ENCODE results near the gene BDKRB2.

Gene BDKRB2

GRCh38 chr14:96229315-96229714 lies 24.7 kb downstream of the BDKRB2 start:
- H3K27me3 ChIP-seq, result no peaks in the 10 kb centered on the region
- TF ChIP-seq CTCF (IDR thresholded peaks at IDR 0.05; ENCODE audit: low read depth, low read length), result no peak
- H3K36me3 ChIP-seq, result no peaks in the 10 kb centered on the region
- H3K9me3 ChIP-seq, result no peaks in the 10 kb centered on the region
- peaks cover 6% of the 10 kb centered on the region; the same call in 1 of the 2 replicates for H3K4me1 ChIP-seq
- no peak overlapping the region for H3K4me3 ChIP-seq (ENCODE audit: low read depth, low read length)
- no peak for DNase-seq

GRCh38 chr14:96231056-96231455 lies 26.4 kb downstream of the BDKRB2 start:
- TF ChIP-seq CTCF (IDR thresholded peaks at IDR 0.05; ENCODE audit: low read depth, low read length), result no peak
- Histone ChIP-seq H3K4me3 (ENCODE audit: low read depth, low read length) (no peak overlapping the region), H3K27me3 (no peaks in the 10 kb centered on the region), H3K9me3 (no peaks in the 10 kb centered on the region), H3K36me3 (no peaks in the 10 kb centered on the region), H3K4me1 (peaks cover under 1% of the 10 kb centered on the region; the same call in 1 of the 2 replicates)
- no peak for DNase-seq

GRCh38 chr14:96231526-96232130 lies 27.0 kb downstream of the BDKRB2 start:
- Histone ChIP-seq H3K27me3 (no peaks in the 10 kb centered on the region), H3K9me3 (no peaks in the 10 kb centered on the region), H3K4me1 (no peaks in the 10 kb centered on the region), H3K4me3 (ENCODE audit: low read depth, low read length) (no peak overlapping the region), H3K36me3 (no peaks in the 10 kb centered on the region)
- TF ChIP-seq CTCF (IDR thresholded peaks at IDR 0.05; ENCODE audit: low read depth, low read length), result no peak
- no peak for DNase-seq

- no peaks in the 10 kb centered on the region for H3K27me3 ChIP-seq
- H3K4me3 ChIP-seq (ENCODE audit: low read depth, low read length), result no peak overlapping the region
- H3K36me3 ChIP-seq, result no peaks in the 10 kb centered on the region
- TF ChIP-seq CTCF (IDR thresholded peaks at IDR 0.05; ENCODE audit: low read depth, low read length), result no peak
- H3K9me3 ChIP-seq, result no peaks in the 10 kb centered on the region
- H3K4me1 ChIP-seq, result no peaks in the 10 kb centered on the region
- no peak for DNase-seq
Measured at GRCh38 chr14:96232506-96232905, 27.9 kb downstream of the BDKRB2 start.

- no peaks in the 10 kb centered on the region for H3K9me3 ChIP-seq
- peaks cover under 1% of the 10 kb centered on the region; the same call in 1 of the 2 replicates for H3K4me1 ChIP-seq
- DNase-seq, result no peak
- no peak for TF ChIP-seq CTCF (IDR thresholded peaks at IDR 0.05; ENCODE audit: low read depth, low read length)
- H3K36me3 ChIP-seq, result no peaks in the 10 kb centered on the region
- no peaks in the 10 kb centered on the region for H3K27me3 ChIP-seq
- H3K4me3 ChIP-seq (ENCODE audit: low read depth, low read length), result no peak overlapping the region
Measured at GRCh38 chr14:96233661-96234060, 29.0 kb downstream of the BDKRB2 start.

- Histone ChIP-seq H3K9me3 (no peaks in the 10 kb centered on the region), H3K4me3 (ENCODE audit: low read depth, low read length) (no peak overlapping the region), H3K27me3 (no peaks in the 10 kb centered on the region), H3K4me1 (peaks cover 3% of the 10 kb centered on the region; the same call in 1 of the 2 replicates), H3K36me3 (no peaks in the 10 kb centered on the region; the same call in 1 of the 2 replicates)
- no peak for TF ChIP-seq CTCF (IDR thresholded peaks at IDR 0.05; ENCODE audit: low read depth, low read length)
- DNase-seq, result no peak
Measured at GRCh38 chr14:96235426-96235825, 30.8 kb downstream of the BDKRB2 start.
